GM18858 (cell line): ENCODE measurements around the gene BNIP3.
"Not testable (repeated sequence)": the region's sequence is repeated elsewhere in the genome, so short reads cannot be mapped to it uniquely, and the experiment has no call there.

ENCODE experiments used
- ATAC-seq: cut with Tn5 transposase; IDR thresholded peaks from one replicate; pipeline ENCODE4 v1.9.1; 2021; ENCODE audit not compliant: unreplicated experiment

BNIP3 gene

GRCh38 chr10:132003282-132003924, 21.7 kb upstream of the BNIP3 start:
- no peak for ATAC-seq

GRCh38 chr10:132002004-132002403, 20.3 kb upstream of the BNIP3 start:
- ATAC-seq: no peak

- no peak for ATAC-seq
Observed at GRCh38 chr10:132001238-132001972, 19.7 kb upstream of the BNIP3 start.

- ATAC-seq: no peak
Observed at GRCh38 chr10:131998845-131999681, 17.3 kb upstream of the BNIP3 start.

- ATAC-seq: no peak
Observed at GRCh38 chr10:131998050-131998844, 16.5 kb upstream of the BNIP3 start.

GRCh38 chr10:131997366-131998049, 15.8 kb upstream of the BNIP3 start:
- ATAC-seq: no peak

GRCh38 chr10:131996466-131997365, 15.0 kb upstream of the BNIP3 start:
- ATAC-seq: no peak

GRCh38 chr10:131994435-131994834, 12.7 kb upstream of the BNIP3 start:
- no peak for ATAC-seq

- no peak for ATAC-seq
Observed at GRCh38 chr10:131993275-131993674, 11.6 kb upstream of the BNIP3 start.

GRCh38 chr10:131991726-131992125, 10.0 kb upstream of the BNIP3 start:
- ATAC-seq: no peak

GRCh38 chr10:131987786-131988185, 6.1 kb upstream of the BNIP3 start:
- not testable (repeated sequence) for ATAC-seq

- ATAC-seq: not testable (repeated sequence)
Observed at GRCh38 chr10:131987301-131987700, 5.6 kb upstream of the BNIP3 start.

GRCh38 chr10:131986851-131987250, 5.1 kb upstream of the BNIP3 start:
- ATAC-seq: not testable (repeated sequence)

GRCh38 chr10:131983780-131984179, 2.1 kb upstream of the BNIP3 start:
- no peak for ATAC-seq

GRCh38 chr10:131982796-131983195, 1.1 kb upstream of the BNIP3 start:
- no peak for ATAC-seq

GRCh38 chr10:131982185-131982756, 548 bp upstream of the BNIP3 start:
- peak; percentile 17 for ATAC-seq

- ATAC-seq: no peak
Observed at GRCh38 chr10:131980761-131981428, 828 bp downstream of the BNIP3 start.

- ATAC-seq: no peak
Observed at GRCh38 chr10:131980321-131980720, 1.4 kb downstream of the BNIP3 start.
